GM12878 (cell line): ENCODE results near the gene NUMA1.

Experiments used
- EP300 ChIP-seq, 2 experiments: fragments of 150-350 bp in 1 of 2; IDR thresholded peaks; 2 replicates each; pipeline ENCODE4 v1.6.1; 2011 to 2012; ENCODE audit warnings: low read depth in 2 of 2, low read length in 2 of 2, borderline replicate concordance in 1 of 2, improper control_type of control experiment in 1 of 2, inconsistent platforms in 1 of 2; ENCODE audit not compliant: control insufficient read depth in 1 of 2
- ESRRA ChIP-seq: IDR thresholded peaks from 2 replicates; pipeline ENCODE4 v1.6.1; 2012; ENCODE audit warnings: mild to moderate bottlenecking, low read length, improper control_type of control experiment
- HCFC1 ChIP-seq: fragments of 150-350 bp; IDR thresholded peaks from 2 replicates; pipeline ENCODE4 v1.6.1; 2014; ENCODE audit warnings: low read length
- NR2C1 ChIP-seq: fragments of 450-650 bp; IDR thresholded peaks from 2 replicates; pipeline ENCODE4 v1.6.1; 2017; ENCODE audit warnings: antibody characterized with exemption, mild to moderate bottlenecking, moderate library complexity
- POLR2A ChIP-seq: IDR thresholded peaks from 2 replicates; pipeline ENCODE4 v1.6.1; 2011; ENCODE audit warnings: low read depth, mild to moderate bottlenecking, low read length
- SMAD1 ChIP-seq: fragments of 450-650 bp; IDR thresholded peaks from 2 replicates; pipeline ENCODE4 v1.6.1; 2018; ENCODE audit warnings: mild to moderate bottlenecking, low read depth; ENCODE audit not compliant: partially characterized antibody
- SP1 ChIP-seq: IDR thresholded peaks from one replicate; pipeline ENCODE4 v1.6.1; 2011; ENCODE audit warnings: low read depth, low read length
- TF ChIP-seq, protein P1 (sequence below): fragments of 450-650 bp; IDR thresholded peaks from 2 replicates; pipeline ENCODE4 v1.6.1; 2018; ENCODE audit warnings: mild to moderate bottlenecking, low read depth, moderate library complexity; ENCODE audit not compliant: partially characterized antibody
- TF ChIP-seq, protein P2 (sequence below): IDR thresholded peaks from 2 replicates; pipeline ENCODE4 v1.6.1; 2011; ENCODE audit warnings: mild to moderate bottlenecking, low read depth, low read length, moderate library complexity; ENCODE audit not compliant: insufficient replicate concordance
- TF ChIP-seq, protein P3 (sequence below), 3 experiments: IDR thresholded peaks in 2 of 3; conservative IDR thresholded peaks in 1 of 3; 2 replicates each; pipeline ENCODE4 v1.5.1; 2011; ENCODE audit warnings: low read depth in 3 of 3, low read length in 3 of 3, mild to moderate bottlenecking in 3 of 3, control low read depth in 2 of 3, moderate library complexity in 2 of 3, inconsistent platforms in 1 of 3, mixed read lengths in 1 of 3; ENCODE audit not compliant: control insufficient read depth in 2 of 3, insufficient read depth in 1 of 3; ENCODE audit errors: extremely low read depth in 1 of 3
- TF ChIP-seq, protein P4 (sequence below): fragments of 450-650 bp; IDR thresholded peaks from 2 replicates; pipeline ENCODE4 v1.6.1; 2017; ENCODE audit warnings: mild to moderate bottlenecking, moderate library complexity
- TF ChIP-seq, protein P5 (sequence below): IDR thresholded peaks from 2 replicates; pipeline ENCODE4 v1.6.1; 2012; ENCODE audit warnings: mild to moderate bottlenecking, low read depth, low read length

DNA sequence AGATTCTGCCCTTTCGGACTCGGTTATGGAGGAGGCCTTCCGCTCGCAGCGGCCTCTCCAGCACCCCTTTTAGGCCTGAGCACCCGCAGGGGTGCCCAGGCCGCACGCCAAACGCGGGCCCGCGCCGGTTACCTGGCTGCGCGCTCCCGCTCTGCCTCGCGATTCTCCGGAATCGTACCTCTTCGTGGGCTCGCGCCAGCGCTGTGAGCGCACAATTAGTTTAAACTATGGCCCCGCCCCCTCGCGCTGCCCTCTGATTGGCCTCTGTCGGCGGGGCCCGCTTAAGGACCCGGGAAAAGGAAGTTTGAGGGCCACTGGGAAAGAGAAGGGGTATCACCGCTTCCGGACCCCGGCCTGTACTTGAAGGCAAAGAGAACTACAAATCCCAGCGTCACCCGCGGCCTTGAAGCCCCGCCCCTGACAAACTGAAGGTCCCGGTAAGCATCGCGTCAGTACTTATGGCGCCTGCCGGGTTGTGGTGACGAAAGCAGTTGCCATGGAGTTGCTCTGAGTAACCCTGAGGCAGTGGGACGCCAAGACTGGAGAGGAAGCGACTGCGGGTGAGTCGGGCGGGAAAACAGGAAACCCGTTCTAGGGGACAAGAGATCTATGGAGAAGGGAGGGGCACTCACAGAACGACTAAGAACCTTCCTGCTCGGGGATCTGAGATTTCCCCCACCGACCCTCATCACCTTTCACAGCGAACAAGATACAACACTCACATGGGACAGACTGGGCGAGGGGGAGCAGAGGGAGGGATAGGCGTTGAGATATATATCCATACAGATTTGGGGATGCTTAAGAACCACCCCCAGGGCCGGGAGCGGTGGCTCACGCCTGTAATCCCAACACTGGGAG, at the start of gene NUMA1, which contains the start of gene LRRC51:
- TF ChIP-seq, protein P1, sequence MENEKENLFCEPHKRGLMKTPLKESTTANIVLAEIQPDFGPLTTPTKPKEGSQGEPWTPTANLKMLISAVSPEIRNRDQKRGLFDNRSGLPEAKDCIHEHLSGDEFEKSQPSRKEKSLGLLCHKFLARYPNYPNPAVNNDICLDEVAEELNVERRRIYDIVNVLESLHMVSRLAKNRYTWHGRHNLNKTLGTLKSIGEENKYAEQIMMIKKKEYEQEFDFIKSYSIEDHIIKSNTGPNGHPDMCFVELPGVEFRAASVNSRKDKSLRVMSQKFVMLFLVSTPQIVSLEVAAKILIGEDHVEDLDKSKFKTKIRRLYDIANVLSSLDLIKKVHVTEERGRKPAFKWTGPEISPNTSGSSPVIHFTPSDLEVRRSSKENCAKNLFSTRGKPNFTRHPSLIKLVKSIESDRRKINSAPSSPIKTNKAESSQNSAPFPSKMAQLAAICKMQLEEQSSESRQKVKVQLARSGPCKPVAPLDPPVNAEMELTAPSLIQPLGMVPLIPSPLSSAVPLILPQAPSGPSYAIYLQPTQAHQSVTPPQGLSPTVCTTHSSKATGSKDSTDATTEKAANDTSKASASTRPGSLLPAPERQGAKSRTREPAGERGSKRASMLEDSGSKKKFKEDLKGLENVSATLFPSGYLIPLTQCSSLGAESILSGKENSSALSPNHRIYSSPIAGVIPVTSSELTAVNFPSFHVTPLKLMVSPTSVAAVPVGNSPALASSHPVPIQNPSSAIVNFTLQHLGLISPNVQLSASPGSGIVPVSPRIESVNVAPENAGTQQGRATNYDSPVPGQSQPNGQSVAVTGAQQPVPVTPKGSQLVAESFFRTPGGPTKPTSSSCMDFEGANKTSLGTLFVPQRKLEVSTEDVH, result peak; percentile 79
- TF ChIP-seq, protein P2, sequence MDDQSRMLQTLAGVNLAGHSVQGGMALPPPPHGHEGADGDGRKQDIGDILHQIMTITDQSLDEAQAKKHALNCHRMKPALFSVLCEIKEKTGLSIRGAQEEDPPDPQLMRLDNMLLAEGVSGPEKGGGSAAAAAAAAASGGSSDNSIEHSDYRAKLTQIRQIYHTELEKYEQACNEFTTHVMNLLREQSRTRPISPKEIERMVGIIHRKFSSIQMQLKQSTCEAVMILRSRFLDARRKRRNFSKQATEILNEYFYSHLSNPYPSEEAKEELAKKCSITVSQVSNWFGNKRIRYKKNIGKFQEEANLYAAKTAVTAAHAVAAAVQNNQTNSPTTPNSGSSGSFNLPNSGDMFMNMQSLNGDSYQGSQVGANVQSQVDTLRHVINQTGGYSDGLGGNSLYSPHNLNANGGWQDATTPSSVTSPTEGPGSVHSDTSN, result no peak
- TF ChIP-seq, protein P3, sequence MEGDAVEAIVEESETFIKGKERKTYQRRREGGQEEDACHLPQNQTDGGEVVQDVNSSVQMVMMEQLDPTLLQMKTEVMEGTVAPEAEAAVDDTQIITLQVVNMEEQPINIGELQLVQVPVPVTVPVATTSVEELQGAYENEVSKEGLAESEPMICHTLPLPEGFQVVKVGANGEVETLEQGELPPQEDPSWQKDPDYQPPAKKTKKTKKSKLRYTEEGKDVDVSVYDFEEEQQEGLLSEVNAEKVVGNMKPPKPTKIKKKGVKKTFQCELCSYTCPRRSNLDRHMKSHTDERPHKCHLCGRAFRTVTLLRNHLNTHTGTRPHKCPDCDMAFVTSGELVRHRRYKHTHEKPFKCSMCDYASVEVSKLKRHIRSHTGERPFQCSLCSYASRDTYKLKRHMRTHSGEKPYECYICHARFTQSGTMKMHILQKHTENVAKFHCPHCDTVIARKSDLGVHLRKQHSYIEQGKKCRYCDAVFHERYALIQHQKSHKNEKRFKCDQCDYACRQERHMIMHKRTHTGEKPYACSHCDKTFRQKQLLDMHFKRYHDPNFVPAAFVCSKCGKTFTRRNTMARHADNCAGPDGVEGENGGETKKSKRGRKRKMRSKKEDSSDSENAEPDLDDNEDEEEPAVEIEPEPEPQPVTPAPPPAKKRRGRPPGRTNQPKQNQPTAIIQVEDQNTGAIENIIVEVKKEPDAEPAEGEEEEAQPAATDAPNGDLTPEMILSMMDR (IDR thresholded peaks at IDR 0.05 in 2 of 3, conservative IDR thresholded peaks at IDR 0.05 in 1 of 3; ENCODE audit: control insufficient read depth in 2 of 3, extremely low read depth in 1 of 3, insufficient read depth in 1 of 3, low read depth in 3 of 3, low read length in 3 of 3), result no peak
- no peak for TF ChIP-seq EP300 (IDR thresholded peaks at IDR 0.05; ENCODE audit: borderline replicate concordance in 1 of 2, control insufficient read depth in 1 of 2, low read depth in 2 of 2, low read length in 2 of 2)
- TF ChIP-seq, protein P4, sequence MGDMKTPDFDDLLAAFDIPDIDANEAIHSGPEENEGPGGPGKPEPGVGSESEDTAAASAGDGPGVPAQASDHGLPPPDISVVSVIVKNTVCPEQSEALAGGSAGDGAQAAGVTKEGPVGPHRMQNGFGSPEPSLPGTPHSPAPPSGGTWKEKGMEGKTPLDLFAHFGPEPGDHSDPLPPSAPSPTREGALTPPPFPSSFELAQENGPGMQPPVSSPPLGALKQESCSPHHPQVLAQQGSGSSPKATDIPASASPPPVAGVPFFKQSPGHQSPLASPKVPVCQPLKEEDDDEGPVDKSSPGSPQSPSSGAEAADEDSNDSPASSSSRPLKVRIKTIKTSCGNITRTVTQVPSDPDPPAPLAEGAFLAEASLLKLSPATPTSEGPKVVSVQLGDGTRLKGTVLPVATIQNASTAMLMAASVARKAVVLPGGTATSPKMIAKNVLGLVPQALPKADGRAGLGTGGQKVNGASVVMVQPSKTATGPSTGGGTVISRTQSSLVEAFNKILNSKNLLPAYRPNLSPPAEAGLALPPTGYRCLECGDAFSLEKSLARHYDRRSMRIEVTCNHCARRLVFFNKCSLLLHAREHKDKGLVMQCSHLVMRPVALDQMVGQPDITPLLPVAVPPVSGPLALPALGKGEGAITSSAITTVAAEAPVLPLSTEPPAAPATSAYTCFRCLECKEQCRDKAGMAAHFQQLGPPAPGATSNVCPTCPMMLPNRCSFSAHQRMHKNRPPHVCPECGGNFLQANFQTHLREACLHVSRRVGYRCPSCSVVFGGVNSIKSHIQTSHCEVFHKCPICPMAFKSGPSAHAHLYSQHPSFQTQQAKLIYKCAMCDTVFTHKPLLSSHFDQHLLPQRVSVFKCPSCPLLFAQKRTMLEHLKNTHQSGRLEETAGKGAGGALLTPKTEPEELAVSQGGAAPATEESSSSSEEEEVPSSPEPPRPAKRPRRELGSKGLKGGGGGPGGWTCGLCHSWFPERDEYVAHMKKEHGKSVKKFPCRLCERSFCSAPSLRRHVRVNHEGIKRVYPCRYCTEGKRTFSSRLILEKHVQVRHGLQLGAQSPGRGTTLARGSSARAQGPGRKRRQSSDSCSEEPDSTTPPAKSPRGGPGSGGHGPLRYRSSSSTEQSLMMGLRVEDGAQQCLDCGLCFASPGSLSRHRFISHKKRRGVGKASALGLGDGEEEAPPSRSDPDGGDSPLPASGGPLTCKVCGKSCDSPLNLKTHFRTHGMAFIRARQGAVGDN, result no peak
- TF ChIP-seq ESRRA, result no peak
- TF ChIP-seq HCFC1, result peak; percentile 92
- TF ChIP-seq POLR2A, result peak; percentile 83
- TF ChIP-seq, protein P5, sequence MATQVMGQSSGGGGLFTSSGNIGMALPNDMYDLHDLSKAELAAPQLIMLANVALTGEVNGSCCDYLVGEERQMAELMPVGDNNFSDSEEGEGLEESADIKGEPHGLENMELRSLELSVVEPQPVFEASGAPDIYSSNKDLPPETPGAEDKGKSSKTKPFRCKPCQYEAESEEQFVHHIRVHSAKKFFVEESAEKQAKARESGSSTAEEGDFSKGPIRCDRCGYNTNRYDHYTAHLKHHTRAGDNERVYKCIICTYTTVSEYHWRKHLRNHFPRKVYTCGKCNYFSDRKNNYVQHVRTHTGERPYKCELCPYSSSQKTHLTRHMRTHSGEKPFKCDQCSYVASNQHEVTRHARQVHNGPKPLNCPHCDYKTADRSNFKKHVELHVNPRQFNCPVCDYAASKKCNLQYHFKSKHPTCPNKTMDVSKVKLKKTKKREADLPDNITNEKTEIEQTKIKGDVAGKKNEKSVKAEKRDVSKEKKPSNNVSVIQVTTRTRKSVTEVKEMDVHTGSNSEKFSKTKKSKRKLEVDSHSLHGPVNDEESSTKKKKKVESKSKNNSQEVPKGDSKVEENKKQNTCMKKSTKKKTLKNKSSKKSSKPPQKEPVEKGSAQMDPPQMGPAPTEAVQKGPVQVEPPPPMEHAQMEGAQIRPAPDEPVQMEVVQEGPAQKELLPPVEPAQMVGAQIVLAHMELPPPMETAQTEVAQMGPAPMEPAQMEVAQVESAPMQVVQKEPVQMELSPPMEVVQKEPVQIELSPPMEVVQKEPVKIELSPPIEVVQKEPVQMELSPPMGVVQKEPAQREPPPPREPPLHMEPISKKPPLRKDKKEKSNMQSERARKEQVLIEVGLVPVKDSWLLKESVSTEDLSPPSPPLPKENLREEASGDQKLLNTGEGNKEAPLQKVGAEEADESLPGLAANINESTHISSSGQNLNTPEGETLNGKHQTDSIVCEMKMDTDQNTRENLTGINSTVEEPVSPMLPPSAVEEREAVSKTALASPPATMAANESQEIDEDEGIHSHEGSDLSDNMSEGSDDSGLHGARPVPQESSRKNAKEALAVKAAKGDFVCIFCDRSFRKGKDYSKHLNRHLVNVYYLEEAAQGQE, result no peak
- peak; percentile 62 for TF ChIP-seq SP1
- no peak for TF ChIP-seq SMAD1
- TF ChIP-seq NR2C1, result peak; percentile 75
